Fibroblast of lung (primary cell): Measurements from ENCODE around the gene TCF15. TPM values are rescaled to one million over a fixed set of nuclear protein-coding genes. Genes with fewer than 3 reads are reported as not detected.

ENCODE experiments used
- DNase-seq, 2 donors: peaks; one replicate each; pipeline versions ENCODE4 v3.0.0 to v3.0.0-alpha.2; 2010; ENCODE audit warnings: low read depth in 2 of 2
- H2AFZ ChIP-seq: 2 replicates; pipeline ENCODE4 v1.5.1; 2012; ENCODE audit warnings: low read length, control low read depth, inconsistent platforms
- H3K27ac ChIP-seq: 2 replicates; pipeline ENCODE4 v1.5.1; 2011; ENCODE audit warnings: low read length, control low read depth; ENCODE audit not compliant: insufficient read depth
- H3K27me3 ChIP-seq: 2 replicates; pipeline ENCODE4 v1.5.1; 2011; ENCODE audit warnings: mild to moderate bottlenecking, low read length; ENCODE audit not compliant: control insufficient read depth, insufficient read depth
- H3K36me3 ChIP-seq: 2 replicates; pipeline ENCODE4 v1.5.1; 2011; ENCODE audit warnings: low read length; ENCODE audit not compliant: control insufficient read depth, insufficient read depth
- H3K4me1 ChIP-seq: 2 replicates; pipeline ENCODE4 v1.5.1; 2011; ENCODE audit warnings: low read length; ENCODE audit not compliant: control insufficient read depth, insufficient read depth; ENCODE audit errors: extremely low read depth
- H3K4me2 ChIP-seq: 2 replicates; pipeline ENCODE4 v1.5.1; 2011; ENCODE audit warnings: low read length, control low read depth; ENCODE audit not compliant: insufficient read depth; ENCODE audit errors: extremely low read depth
- H3K4me3 ChIP-seq, 4 experiments: fragments of 200-600 bp in 1 of 4; sonication (generic) in 1 of 4; replicated peaks in 1 of 4; 2 replicates each; pipeline ENCODE4 v1.5.1; 2011 to 2016; ENCODE audit warnings: low read length in 4 of 4, low read depth in 3 of 4, mild to moderate bottlenecking in 3 of 4, control low read depth in 2 of 4, inconsistent platforms in 1 of 4, mixed read lengths in 1 of 4; ENCODE audit not compliant: insufficient read depth in 1 of 4; ENCODE audit errors: control extremely low read depth in 1 of 4
- H3K79me2 ChIP-seq: 2 replicates; pipeline ENCODE4 v1.5.1; 2012; ENCODE audit warnings: mild to moderate bottlenecking, low read length, inconsistent platforms; ENCODE audit not compliant: control insufficient read depth, insufficient read depth
- H3K9ac ChIP-seq: 2 replicates; pipeline ENCODE4 v1.5.1; 2011; ENCODE audit warnings: mild to moderate bottlenecking, low read length, control low read depth; ENCODE audit not compliant: insufficient read depth
- H3K9me3 ChIP-seq: 2 replicates; pipeline ENCODE4 v1.5.1; 2012; ENCODE audit warnings: low read depth, low read length; ENCODE audit not compliant: control insufficient read depth, insufficient read depth
- H4K20me1 ChIP-seq: 2 replicates; pipeline ENCODE4 v1.5.1; 2011; ENCODE audit warnings: low read length; ENCODE audit not compliant: control insufficient read depth, insufficient read depth; ENCODE audit errors: extremely low read depth
- EZH2 ChIP-seq: IDR thresholded peaks from 2 replicates; pipeline ENCODE4 v1.5.1; 2012; ENCODE audit warnings: low read length, control low read depth, mild to moderate bottlenecking; ENCODE audit errors: missing control alignments
- polyA plus RNA-seq, 2 donors: library from polyadenylated mRNA; depleted of rRNA in 1 of 2; stranded (reverse) in 1 of 2; unstranded in 1 of 2; fragments of >200 nt; gene quantifications; 2 replicates each; pipeline ENCODE4 v1.2.1, GENCODE V29; 2011 to 2012; ENCODE audit warnings: missing spikeins in 1 of 2
- total RNA-seq: library from RNA; depleted of rRNA; stranded (reverse); fragments of >200 nt; gene quantifications from 2 replicates; pipeline ENCODE4 v1.2.1, GENCODE V29; 2014
- TF ChIP-seq, protein P1 (sequence below), 2 donors: IDR thresholded peaks in 1 of 2; conservative IDR thresholded peaks in 1 of 2; 1 replicate in 1 of 2; 2 replicates in 1 of 2; pipeline ENCODE4 v1.5.1; 2011 to 2012; ENCODE audit warnings: low read length in 2 of 2, control low read depth in 1 of 2, inconsistent platforms in 1 of 2, low read depth in 1 of 2, mild to moderate bottlenecking in 1 of 2

The TCF15 gene
- total and polyA plus RNA-seq, 2 donors (not counting 1 experiment from before 2014, with no cell fraction given) = not detected

- no peaks in the 10 kb centered on the region for H3K79me2 ChIP-seq
- DNase-seq = no peak
- H3K4me3 ChIP-seq = no peak overlapping the region
- no peak overlapping the region for H2AFZ ChIP-seq
- no peak overlapping the region for H3K27ac ChIP-seq
- no peak overlapping the region for H3K9ac ChIP-seq
- H3K27me3 ChIP-seq = peaks cover 7% of the 10 kb centered on the region
- H3K9me3 ChIP-seq = no peaks in the 10 kb centered on the region
- no peaks in the 10 kb centered on the region for H4K20me1 ChIP-seq
- H3K36me3 ChIP-seq = no peaks in the 10 kb centered on the region
- TF ChIP-seq, protein P1, sequence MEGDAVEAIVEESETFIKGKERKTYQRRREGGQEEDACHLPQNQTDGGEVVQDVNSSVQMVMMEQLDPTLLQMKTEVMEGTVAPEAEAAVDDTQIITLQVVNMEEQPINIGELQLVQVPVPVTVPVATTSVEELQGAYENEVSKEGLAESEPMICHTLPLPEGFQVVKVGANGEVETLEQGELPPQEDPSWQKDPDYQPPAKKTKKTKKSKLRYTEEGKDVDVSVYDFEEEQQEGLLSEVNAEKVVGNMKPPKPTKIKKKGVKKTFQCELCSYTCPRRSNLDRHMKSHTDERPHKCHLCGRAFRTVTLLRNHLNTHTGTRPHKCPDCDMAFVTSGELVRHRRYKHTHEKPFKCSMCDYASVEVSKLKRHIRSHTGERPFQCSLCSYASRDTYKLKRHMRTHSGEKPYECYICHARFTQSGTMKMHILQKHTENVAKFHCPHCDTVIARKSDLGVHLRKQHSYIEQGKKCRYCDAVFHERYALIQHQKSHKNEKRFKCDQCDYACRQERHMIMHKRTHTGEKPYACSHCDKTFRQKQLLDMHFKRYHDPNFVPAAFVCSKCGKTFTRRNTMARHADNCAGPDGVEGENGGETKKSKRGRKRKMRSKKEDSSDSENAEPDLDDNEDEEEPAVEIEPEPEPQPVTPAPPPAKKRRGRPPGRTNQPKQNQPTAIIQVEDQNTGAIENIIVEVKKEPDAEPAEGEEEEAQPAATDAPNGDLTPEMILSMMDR (conservative IDR thresholded peaks at IDR 0.05 in 1 of 2, IDR thresholded peaks at IDR 0.05 in 1 of 2; ENCODE audit: low read depth in 1 of 2, low read length in 2 of 2) = no peak
- TF ChIP-seq EZH2 = no peak
- H3K4me1 ChIP-seq = no peaks in the 10 kb centered on the region
- no peak overlapping the region for H3K4me2 ChIP-seq
These were observed 8.9 kb upstream of the TCF15 start for GRCh38 chr20:618980-619379.

DNA sequence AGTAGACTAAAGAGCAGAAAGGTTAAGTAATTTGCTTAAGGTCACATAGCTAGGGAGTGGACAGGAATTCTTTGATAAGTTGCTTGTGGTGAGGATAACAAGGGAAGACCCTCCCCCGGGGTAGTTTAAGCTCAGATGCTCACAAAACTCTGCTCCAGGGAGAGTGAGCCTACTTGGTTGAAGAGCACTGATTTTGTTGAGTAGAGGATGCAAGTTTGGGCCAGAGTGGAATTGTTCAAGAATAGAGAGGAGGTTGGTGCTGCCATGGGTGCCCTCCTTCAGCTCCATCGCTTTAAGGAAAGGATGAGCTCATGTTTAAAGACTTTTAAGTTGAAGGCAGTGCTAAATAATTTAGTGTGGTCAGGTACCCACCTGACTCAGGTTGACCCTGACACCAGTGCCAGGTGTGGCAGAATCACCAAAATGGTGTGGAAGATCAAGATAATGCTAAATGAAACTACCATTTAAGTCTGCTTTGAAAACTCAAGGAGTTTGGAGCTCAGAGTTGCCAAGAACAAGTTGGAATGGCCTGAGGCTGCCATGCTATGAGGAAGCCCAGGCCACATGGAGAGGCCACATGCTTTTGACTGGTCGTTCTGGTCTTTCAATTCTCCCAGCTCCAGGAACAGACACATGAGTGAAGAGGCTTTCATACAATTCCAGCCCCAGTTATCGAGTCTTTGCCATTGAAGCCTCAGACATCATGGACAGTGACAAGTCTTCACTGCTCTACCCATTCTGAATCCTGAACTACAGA, 8.0 kb upstream of the TCF15 start:
- no peak overlapping the region for H3K27ac ChIP-seq
- DNase-seq = no peak
- no peak overlapping the region for H3K9ac ChIP-seq
- TF ChIP-seq, protein P1 (conservative IDR thresholded peaks at IDR 0.05 in 1 of 2, IDR thresholded peaks at IDR 0.05 in 1 of 2; ENCODE audit: low read depth in 1 of 2, low read length in 2 of 2) = no peak
- TF ChIP-seq EZH2 = no peak
- H2AFZ ChIP-seq = no peak overlapping the region
- no peak overlapping the region for H3K4me3 ChIP-seq
- H3K36me3 ChIP-seq = no peaks in the 10 kb centered on the region
- H3K9me3 ChIP-seq = no peaks in the 10 kb centered on the region
- H3K4me1 ChIP-seq = no peaks in the 10 kb centered on the region
- H3K4me2 ChIP-seq = no peak overlapping the region
- H3K27me3 ChIP-seq = peaks cover 8% of the 10 kb centered on the region
- H4K20me1 ChIP-seq = no peaks in the 10 kb centered on the region
- H3K79me2 ChIP-seq = no peaks in the 10 kb centered on the region

DNA sequence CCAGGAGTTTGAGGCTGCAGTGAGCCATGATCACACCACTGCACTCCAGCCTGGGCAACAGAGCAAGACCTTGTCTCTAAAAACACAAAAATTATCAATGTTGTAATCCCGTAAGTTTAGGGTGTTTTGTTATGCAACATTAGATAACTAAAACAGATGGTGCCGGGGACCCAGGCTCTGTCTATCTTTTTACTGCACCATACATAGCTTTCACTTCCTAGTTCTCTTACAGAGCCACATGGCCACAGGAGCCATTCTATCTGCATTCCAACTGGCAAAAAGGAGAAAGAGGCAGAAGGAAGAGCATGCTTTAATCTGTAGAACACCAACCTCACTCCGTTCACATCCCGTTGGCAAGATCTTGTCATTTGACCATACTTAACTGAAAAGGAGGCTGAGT, 5.4 kb upstream of the TCF15 start:
- no peak overlapping the region for H3K4me2 ChIP-seq
- H3K4me3 ChIP-seq = no peak overlapping the region
- H2AFZ ChIP-seq = no peak overlapping the region
- H3K4me1 ChIP-seq = no peaks in the 10 kb centered on the region
- DNase-seq = no peak
- no peak overlapping the region for H3K27ac ChIP-seq
- H3K9me3 ChIP-seq = no peaks in the 10 kb centered on the region
- H3K79me2 ChIP-seq = no peaks in the 10 kb centered on the region
- peaks cover 19% of the 10 kb centered on the region for H3K27me3 ChIP-seq
- TF ChIP-seq, protein P1 (conservative IDR thresholded peaks at IDR 0.05 in 1 of 2, IDR thresholded peaks at IDR 0.05 in 1 of 2; ENCODE audit: low read depth in 1 of 2, low read length in 2 of 2) = no peak
- no peak for TF ChIP-seq EZH2
- no peak overlapping the region for H3K9ac ChIP-seq
- no peaks in the 10 kb centered on the region for H3K36me3 ChIP-seq
- H4K20me1 ChIP-seq = no peaks in the 10 kb centered on the region
